ENCODE measurements around the gene NKD1. TPM values are rescaled to one million over a fixed set of nuclear protein-coding genes. Genes with fewer than 3 reads are reported as not detected.

NKD1 gene
- total RNA-seq, 1 donor = under 0.01 TPM

- no peaks in the 10 kb centered on the region for H3K36me3 ChIP-seq (ENCODE audit: insufficient read depth, low read length)
- no peak for TF ChIP-seq CTCF (IDR thresholded peaks at IDR 0.05; ENCODE audit: extremely low read depth, low read depth, low read length)
- no peaks in the 10 kb centered on the region for H3K27me3 ChIP-seq (ENCODE audit: insufficient read depth, low read length)
- H3K4me1 ChIP-seq (ENCODE audit: insufficient read depth, low read length) = no peaks in the 10 kb centered on the region
- no peak for DNase-seq (ENCODE audit: insufficient read length, low spot score, missing footprints)
- H3K4me2 ChIP-seq (ENCODE audit: insufficient read depth, low read length) = no peak overlapping the region
- no peak overlapping the region for H3K27ac ChIP-seq (ENCODE audit: low read depth, low read length)
- no peak overlapping the region for H2AFZ ChIP-seq (ENCODE audit: low read length)
- H3K79me2 ChIP-seq (ENCODE audit: insufficient read depth, low read length) = no peaks in the 10 kb centered on the region
- no peaks in the 10 kb centered on the region for H4K20me1 ChIP-seq (ENCODE audit: insufficient read depth, low read length)
- H3K9me3 ChIP-seq (ENCODE audit: low read depth, low read length) = no peaks in the 10 kb centered on the region
- H3K4me3 ChIP-seq (ENCODE audit: insufficient read depth, low read length) = no peak overlapping the region
Measured at GRCh38 chr16:50604610-50605009, 56.4 kb downstream of the NKD1 start.

DNA sequence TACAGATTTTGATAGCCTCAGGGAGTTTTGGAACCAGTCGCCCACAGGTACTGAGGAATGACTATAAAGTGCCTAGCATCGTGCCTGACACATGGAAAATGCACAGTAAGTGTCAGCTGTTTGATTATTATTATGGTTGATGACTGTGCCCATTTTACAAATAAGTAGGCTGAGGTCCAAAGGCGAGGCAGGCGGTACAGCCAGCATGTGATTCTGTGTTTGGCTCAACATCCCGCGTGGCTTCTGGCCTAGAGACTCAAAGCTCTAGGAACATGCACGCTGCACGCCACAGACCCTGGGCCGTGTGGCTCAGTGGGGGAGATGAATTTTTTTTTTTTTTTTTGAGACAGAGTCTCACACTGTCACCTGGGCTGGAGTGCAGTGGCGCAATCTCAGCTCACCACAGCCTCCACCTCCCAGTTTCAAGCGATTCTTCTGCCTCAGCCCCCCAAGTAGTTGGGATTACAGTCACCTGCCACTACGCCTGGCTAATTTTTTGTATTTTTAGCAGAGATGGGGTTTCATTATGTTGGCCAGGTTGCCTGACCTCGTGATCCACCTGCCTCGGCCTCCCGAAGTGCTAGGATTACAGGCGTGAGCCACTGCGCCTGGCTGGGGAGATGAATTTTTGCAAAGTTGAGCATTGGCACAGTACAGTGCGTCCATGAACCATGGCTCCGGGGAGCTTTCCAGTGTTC lies 57.7 kb downstream of the NKD1 start:
- no peak for DNase-seq (ENCODE audit: insufficient read length, low spot score, missing footprints)
- no peak for TF ChIP-seq CTCF (IDR thresholded peaks at IDR 0.05; ENCODE audit: extremely low read depth, low read depth, low read length)
- no peaks in the 10 kb centered on the region for H3K79me2 ChIP-seq (ENCODE audit: insufficient read depth, low read length)
- H3K9me3 ChIP-seq (ENCODE audit: low read depth, low read length) = no peaks in the 10 kb centered on the region
- no peaks in the 10 kb centered on the region for H3K4me1 ChIP-seq (ENCODE audit: insufficient read depth, low read length)
- no peak overlapping the region for H3K4me2 ChIP-seq (ENCODE audit: insufficient read depth, low read length)
- H3K27ac ChIP-seq (ENCODE audit: low read depth, low read length) = no peak overlapping the region
- no peak overlapping the region for H3K4me3 ChIP-seq (ENCODE audit: insufficient read depth, low read length)
- H4K20me1 ChIP-seq (ENCODE audit: insufficient read depth, low read length) = no peaks in the 10 kb centered on the region
- H3K36me3 ChIP-seq (ENCODE audit: insufficient read depth, low read length) = no peaks in the 10 kb centered on the region
- H3K27me3 ChIP-seq (ENCODE audit: insufficient read depth, low read length) = no peaks in the 10 kb centered on the region
- no peak overlapping the region for H2AFZ ChIP-seq (ENCODE audit: low read length)

DNA sequence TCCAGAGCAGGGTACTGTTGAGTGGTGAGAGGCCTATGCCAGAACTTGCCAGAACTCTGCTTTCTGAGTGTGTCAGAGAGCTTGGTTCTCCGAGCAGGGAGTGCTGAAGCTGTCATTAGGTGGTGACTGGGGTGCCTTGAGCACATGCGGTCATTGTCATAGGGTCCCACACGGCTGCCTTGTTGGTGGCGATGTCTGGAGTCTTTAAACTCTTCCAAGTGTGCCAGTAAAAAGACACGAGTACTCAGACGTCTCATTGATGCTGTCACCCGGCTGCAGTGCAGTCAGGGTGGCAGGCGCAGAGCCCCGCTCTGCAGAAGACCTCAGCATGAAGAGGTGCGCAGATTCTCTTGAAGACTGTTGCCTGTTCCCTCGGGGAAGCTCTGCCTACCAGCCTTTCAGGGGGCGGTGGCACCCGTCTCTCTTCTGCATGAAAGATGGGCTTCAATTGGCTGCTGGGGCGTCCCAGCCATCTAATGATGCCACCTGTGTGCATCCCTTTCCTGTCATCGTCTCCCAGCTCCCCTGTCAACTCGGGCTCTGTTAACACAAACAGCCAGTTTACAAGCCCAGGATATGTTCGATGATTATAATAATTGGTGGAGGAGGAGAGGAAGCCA lies 58.3 kb downstream of the NKD1 start:
- Histone ChIP-seq H3K4me1 (ENCODE audit: insufficient read depth, low read length) (no peaks in the 10 kb centered on the region), H3K4me2 (ENCODE audit: insufficient read depth, low read length) (no peak overlapping the region), H3K27me3 (ENCODE audit: insufficient read depth, low read length) (no peaks in the 10 kb centered on the region), H3K36me3 (ENCODE audit: insufficient read depth, low read length) (no peaks in the 10 kb centered on the region), H3K27ac (ENCODE audit: low read depth, low read length) (no peak overlapping the region), H3K4me3 (ENCODE audit: insufficient read depth, low read length) (no peak overlapping the region), H3K9me3 (ENCODE audit: low read depth, low read length) (no peaks in the 10 kb centered on the region), H2AFZ (ENCODE audit: low read length) (no peak overlapping the region), H3K79me2 (ENCODE audit: insufficient read depth, low read length) (no peaks in the 10 kb centered on the region), H4K20me1 (ENCODE audit: insufficient read depth, low read length) (no peaks in the 10 kb centered on the region)
- DNase-seq (ENCODE audit: insufficient read length, low spot score, missing footprints) = no peak
- no peak for TF ChIP-seq CTCF (IDR thresholded peaks at IDR 0.05; ENCODE audit: extremely low read depth, low read depth, low read length)

DNA sequence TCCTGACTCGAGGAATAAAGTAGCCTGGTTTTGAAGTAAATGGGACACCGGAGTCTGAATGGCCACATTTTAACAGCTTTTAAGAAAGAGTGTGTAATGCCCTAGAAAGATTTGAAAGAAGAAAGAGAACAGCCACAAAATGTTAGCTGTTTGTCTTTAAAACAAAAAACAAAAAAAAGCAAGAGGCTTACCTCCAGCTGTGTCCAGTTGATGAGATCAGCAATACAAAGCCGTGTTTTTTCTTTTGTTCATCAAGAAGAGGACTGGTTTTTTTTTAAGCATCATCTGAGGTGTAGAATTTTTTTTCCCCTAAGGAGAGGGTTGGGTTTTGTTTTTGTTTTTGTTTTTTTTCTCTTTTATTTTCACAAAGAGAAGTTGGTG lies 58.8 kb downstream of the NKD1 start:
- no peaks in the 10 kb centered on the region for H3K36me3 ChIP-seq (ENCODE audit: insufficient read depth, low read length)
- no peak overlapping the region for H3K27ac ChIP-seq (ENCODE audit: low read depth, low read length)
- H3K4me1 ChIP-seq (ENCODE audit: insufficient read depth, low read length) = no peaks in the 10 kb centered on the region
- no peak overlapping the region for H2AFZ ChIP-seq (ENCODE audit: low read length)
- no peaks in the 10 kb centered on the region for H3K79me2 ChIP-seq (ENCODE audit: insufficient read depth, low read length)
- no peak for TF ChIP-seq CTCF (IDR thresholded peaks at IDR 0.05; ENCODE audit: extremely low read depth, low read depth, low read length)
- H3K9me3 ChIP-seq (ENCODE audit: low read depth, low read length) = no peaks in the 10 kb centered on the region
- no peak for DNase-seq (ENCODE audit: insufficient read length, low spot score, missing footprints)
- no peaks in the 10 kb centered on the region for H4K20me1 ChIP-seq (ENCODE audit: insufficient read depth, low read length)
- H3K27me3 ChIP-seq (ENCODE audit: insufficient read depth, low read length) = no peaks in the 10 kb centered on the region
- H3K4me2 ChIP-seq (ENCODE audit: insufficient read depth, low read length) = no peak overlapping the region
- no peak overlapping the region for H3K4me3 ChIP-seq (ENCODE audit: insufficient read depth, low read length)
